Subcutaneous adipose tissue (tissue), 4 donors: ENCODE measurements around the gene ZBTB16. TPM values are rescaled to one million over a fixed set of nuclear protein-coding genes. Genes with fewer than 3 reads are reported as not detected.

Experiments
- total RNA-seq, 4 donors: library from RNA; depleted of rRNA; stranded (reverse); fragments of >200 nt; gene quantifications; one replicate each; pipeline ENCODE4 v1.1.0, GENCODE V29; 2016
- TF ChIP-seq, protein P1 (sequence below): fragments of 450-650 bp; IDR thresholded peaks from one replicate; pipeline ENCODE4 v1.5.1; 2016; ENCODE audit warnings: low read depth, mild to moderate bottlenecking, control low read depth, antibody characterized with exemption, moderate library complexity

The ZBTB16 gene
- total RNA-seq, 4 donors from 2014 or later, result 167 to 446 (median 261) TPM

DNA sequence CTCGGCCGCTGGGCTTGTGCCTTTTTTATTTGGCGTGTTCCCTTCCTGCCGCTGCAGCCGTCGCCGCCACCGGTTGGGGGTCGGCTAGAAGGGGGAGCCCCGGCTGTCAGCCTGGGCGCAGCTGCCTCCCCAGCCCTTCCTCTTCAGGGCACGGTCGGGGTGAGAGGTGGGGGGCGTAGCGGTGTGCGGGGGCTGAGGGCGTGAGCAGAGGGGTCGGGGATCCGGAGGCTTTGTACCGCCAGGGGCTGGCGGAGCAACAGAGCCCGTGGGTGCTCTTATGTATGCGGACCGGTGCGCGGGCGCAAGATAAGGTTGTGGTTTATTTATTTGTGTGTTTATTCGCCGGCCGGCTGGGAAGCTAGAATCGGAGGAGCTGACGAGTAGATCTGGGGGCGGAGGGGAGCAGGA, 477 bp downstream of the ZBTB16 start:
- TF ChIP-seq, protein P1, sequence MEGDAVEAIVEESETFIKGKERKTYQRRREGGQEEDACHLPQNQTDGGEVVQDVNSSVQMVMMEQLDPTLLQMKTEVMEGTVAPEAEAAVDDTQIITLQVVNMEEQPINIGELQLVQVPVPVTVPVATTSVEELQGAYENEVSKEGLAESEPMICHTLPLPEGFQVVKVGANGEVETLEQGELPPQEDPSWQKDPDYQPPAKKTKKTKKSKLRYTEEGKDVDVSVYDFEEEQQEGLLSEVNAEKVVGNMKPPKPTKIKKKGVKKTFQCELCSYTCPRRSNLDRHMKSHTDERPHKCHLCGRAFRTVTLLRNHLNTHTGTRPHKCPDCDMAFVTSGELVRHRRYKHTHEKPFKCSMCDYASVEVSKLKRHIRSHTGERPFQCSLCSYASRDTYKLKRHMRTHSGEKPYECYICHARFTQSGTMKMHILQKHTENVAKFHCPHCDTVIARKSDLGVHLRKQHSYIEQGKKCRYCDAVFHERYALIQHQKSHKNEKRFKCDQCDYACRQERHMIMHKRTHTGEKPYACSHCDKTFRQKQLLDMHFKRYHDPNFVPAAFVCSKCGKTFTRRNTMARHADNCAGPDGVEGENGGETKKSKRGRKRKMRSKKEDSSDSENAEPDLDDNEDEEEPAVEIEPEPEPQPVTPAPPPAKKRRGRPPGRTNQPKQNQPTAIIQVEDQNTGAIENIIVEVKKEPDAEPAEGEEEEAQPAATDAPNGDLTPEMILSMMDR, result no peak

- TF ChIP-seq, protein P1, result no peak
Observed at GRCh38 chr11:114060392-114061047, 1.0 kb downstream of the ZBTB16 start.

GRCh38 chr11:114061048-114061680, 1.7 kb downstream of the ZBTB16 start:
- TF ChIP-seq, protein P1, result no peak

DNA sequence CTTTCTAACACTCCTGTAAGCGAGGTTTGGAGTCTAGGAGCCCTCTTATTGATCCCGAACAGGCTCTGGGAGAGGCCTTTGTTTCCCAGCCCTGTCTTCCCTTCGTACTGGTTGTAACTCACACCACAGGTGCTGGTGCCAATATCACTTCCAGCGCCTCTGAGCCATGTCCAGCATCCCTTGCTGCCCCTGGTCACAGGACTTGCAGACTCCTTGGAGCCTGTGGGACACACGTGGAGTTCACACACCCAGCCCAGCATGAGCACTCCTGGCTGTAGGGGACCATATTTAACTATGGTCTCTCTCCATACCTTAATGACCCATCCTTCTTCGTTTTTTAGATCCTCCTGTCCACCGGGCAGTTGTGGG, 2.2 kb downstream of the ZBTB16 start:
- TF ChIP-seq, protein P1, result no peak

DNA sequence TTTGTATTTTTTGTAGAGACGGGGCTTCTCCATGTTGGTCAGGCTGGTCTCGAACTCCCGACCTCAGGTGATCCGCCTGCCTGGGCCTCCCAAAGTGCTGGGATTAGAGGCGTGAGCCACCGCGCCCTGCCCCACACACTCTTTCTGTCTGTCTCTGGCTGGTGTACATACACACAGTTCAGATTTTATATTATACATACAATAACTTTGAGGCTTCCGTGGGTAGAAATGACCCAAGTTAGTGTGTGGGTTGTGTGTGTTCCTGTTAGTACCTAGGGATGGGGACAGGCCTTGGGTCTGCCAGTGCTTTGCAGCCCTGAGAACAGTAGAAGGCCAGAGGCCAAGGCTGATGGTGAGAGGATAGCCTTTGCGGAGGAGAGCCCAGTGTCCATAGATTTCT, 2.8 kb downstream of the ZBTB16 start:
- TF ChIP-seq, protein P1, result no peak

GRCh38 chr11:114063149-114063828, 3.8 kb downstream of the ZBTB16 start:
- TF ChIP-seq, protein P1, result no peak

DNA sequence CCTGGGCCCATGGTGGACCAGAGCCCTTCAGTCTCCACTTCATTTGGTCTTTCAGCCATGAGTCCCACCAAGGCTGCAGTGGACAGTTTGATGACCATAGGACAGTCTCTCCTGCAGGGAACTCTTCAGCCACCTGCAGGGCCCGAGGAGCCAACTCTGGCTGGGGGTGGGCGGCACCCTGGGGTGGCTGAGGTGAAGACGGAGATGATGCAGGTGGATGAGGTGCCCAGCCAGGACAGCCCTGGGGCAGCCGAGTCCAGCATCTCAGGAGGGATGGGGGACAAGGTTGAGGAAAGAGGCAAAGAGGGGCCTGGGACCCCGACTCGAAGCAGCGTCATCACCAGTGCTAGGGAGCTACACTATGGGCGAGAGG, 4.3 kb downstream of the ZBTB16 start:
- TF ChIP-seq, protein P1, result no peak
